Stimulated activated CD8-positive, alpha-beta memory T cell treated with anti-CD3 and anti-CD28 coated beads, Interleukin-4, amount 100 ng/mL, for 24 hours (primary cell): ENCODE data around the gene FSD1L.

Experiments used
- DNase-seq: peaks from one replicate; pipeline ENCODE4 v3.0.0-alpha.2; 2020; ENCODE audit warnings: low read depth

Gene FSD1L

GRCh38 chr9:105447814-105448812 lies at the start of gene FSD1L:
TSS of gene FSD1L (plus strand) at chr9:105448034. CDS start at chr9:105448221, 187 bp downstream.
- DNase-seq, result peak; percentile 75

- no peak for DNase-seq
Observed at GRCh38 chr9:105399117-105399516, 48.7 kb upstream of the FSD1L start.

GRCh38 chr9:105401651-105402050 lies 46.2 kb upstream of the FSD1L start:
- DNase-seq, result no peak

GRCh38 chr9:105403552-105404248 lies 44.1 kb upstream of the FSD1L start:
- no peak for DNase-seq

- peak; percentile 24 for DNase-seq
Observed at GRCh38 chr9:105405514-105406131, 42.2 kb upstream of the FSD1L start.

- no peak for DNase-seq
Observed at GRCh38 chr9:105406369-105406768, 41.5 kb upstream of the FSD1L start.

- no peak for DNase-seq
Observed at GRCh38 chr9:105413525-105413924, 34.3 kb upstream of the FSD1L start.

GRCh38 chr9:105414947-105415661 lies 32.7 kb upstream of the FSD1L start:
- peak; percentile 13 for DNase-seq

GRCh38 chr9:105415662-105415980 lies 32.2 kb upstream of the FSD1L start:
- no peak for DNase-seq

GRCh38 chr9:105416840-105417239 lies 31.0 kb upstream of the FSD1L start:
- no peak for DNase-seq

GRCh38 chr9:105418588-105419500 lies 29.0 kb upstream of the FSD1L start:
- DNase-seq, result no peak

- no peak for DNase-seq
Observed at GRCh38 chr9:105419816-105420597, 27.8 kb upstream of the FSD1L start.

GRCh38 chr9:105421154-105421553 lies 26.7 kb upstream of the FSD1L start:
- DNase-seq, result no peak

GRCh38 chr9:105421864-105422263 lies 26.0 kb upstream of the FSD1L start:
- DNase-seq, result no peak

GRCh38 chr9:105425816-105426433 lies 21.9 kb upstream of the FSD1L start:
- no peak for DNase-seq

- DNase-seq, result no peak
Observed at GRCh38 chr9:105426657-105427056, 21.2 kb upstream of the FSD1L start.

- DNase-seq, result no peak
Observed at GRCh38 chr9:105431424-105432246, 16.2 kb upstream of the FSD1L start.

GRCh38 chr9:105432247-105432842 lies 15.5 kb upstream of the FSD1L start:
- no peak for DNase-seq
